ENCODE measurements around the gene METAP1D. TPM values are rescaled to one million over a fixed set of nuclear protein-coding genes. Genes with fewer than 3 reads are reported as not detected.

Gene METAP1D
- polyA plus RNA-seq, 1 of the 3 experiments (the other 2 are of a cell fraction): 10.3 TPM

- POLR2A ChIA-PET: interaction anchor here (0.6 kb wide), 1 partner anchor 240 kb away, joined by 3 read pairs; no protein-coding TSS in a partner anchor
Measured at GRCh38 chr2:172050479-172051125, 50.8 kb downstream of the METAP1D start.

More at GRCh38 chr2:172050479-172051125, 50.8 kb downstream of the METAP1D start:
- Histone ChIP-seq H3F3A (replicated peaks; ENCODE audit: insufficient read depth) (no peaks in the 10 kb centered on the region), H3K27ac (ENCODE audit: low read depth in 2 of 2, low read length in 1 of 2) (no peak overlapping the region), H3K9me3 (no peaks in the 10 kb centered on the region), H4K20me1 (ENCODE audit: insufficient read depth) (no peaks in the 10 kb centered on the region), H3K27me3 (ENCODE audit: insufficient read depth) (no peaks in the 10 kb centered on the region), H3K9ac (no peak overlapping the region), H2AFZ (ENCODE audit: low read depth) (no peak overlapping the region), H3K4me1 (ENCODE audit: control insufficient read depth in 1 of 2, insufficient read depth in 2 of 2, low read depth in 1 of 2, low read length in 1 of 2) (peaks cover 3 to 18% of the 10 kb centered on the region in 2 experiments; a peak in 3 of 4 replicates), H3K79me2 (ENCODE audit: insufficient read depth) (no peaks in the 10 kb centered on the region), H3K4me2 (no peak overlapping the region), H3K4me3 (ENCODE audit: low read depth in 2 of 2, low read length in 1 of 2) (no peak overlapping the region), H3K9me2 (no peaks in the 10 kb centered on the region), H3K36me3 (replicated peaks in 1 of 2; ENCODE audit: control insufficient read depth in 1 of 2, insufficient read depth in 2 of 2, low read length in 1 of 2) (no peaks in the 10 kb centered on the region)
- CTCF ChIA-PET: interaction anchor here (1.0 kb wide), 1 partner anchor 56 kb away, joined by 4 read pairs; no protein-coding TSS in a partner anchor
- DNase-seq: no peak
- TF ChIP-seq MXI1 (IDR thresholded peaks at IDR 0.05; ENCODE audit: low read depth, low read length) (no peak), RFX5 (IDR thresholded peaks at IDR 0.05; ENCODE audit: low read length) (no peak), SMC3 (IDR thresholded peaks at IDR 0.05; ENCODE audit: low read depth, low read length) (no peak), RCOR1 (IDR thresholded peaks at IDR 0.05; ENCODE audit: low read length) (no peak), GABPA (IDR thresholded peaks at IDR 0.05; ENCODE audit: low read depth) (no peak), FOSL2 (IDR thresholded peaks at IDR 0.05; ENCODE audit: borderline replicate concordance, low read depth) (no peak), TCF12 (IDR thresholded peaks at IDR 0.05) (no peak), JUND (IDR thresholded peaks at IDR 0.05) (no peak), REST (IDR thresholded peaks at IDR 0.05; ENCODE audit: low read depth, low read length) (no peak), NRF1 (IDR thresholded peaks at IDR 0.05; ENCODE audit: low read depth, low read length) (no peak), CTCF (IDR thresholded peaks at IDR 0.05) (no peak)
- WGBS (ENCODE audit: low lambda C conversion rate): 88% methylated on average over 1 of the region's 1 CpG

Measured in SK-N-SH (cell line).